GM23248 (cell line): ENCODE data around the gene OR13J1.

Source experiments
- EZH2 ChIP-seq: fragments of 200-600 bp; sonication (generic); IDR thresholded peaks from 2 replicates; pipeline ENCODE4 v1.6.1; 2018; ENCODE audit warnings: antibody characterized with exemption, mild to moderate bottlenecking; ENCODE audit not compliant: insufficient read depth, poor library complexity, severe bottlenecking
- EZH2phosphoT487 ChIP-seq: fragments of 200-600 bp; sonication (generic); IDR thresholded peaks from 2 replicates; pipeline ENCODE4 v1.6.1; 2018; ENCODE audit warnings: antibody characterized with exemption, moderate library complexity, mild to moderate bottlenecking, low read depth; ENCODE audit not compliant: insufficient read depth

DNA sequence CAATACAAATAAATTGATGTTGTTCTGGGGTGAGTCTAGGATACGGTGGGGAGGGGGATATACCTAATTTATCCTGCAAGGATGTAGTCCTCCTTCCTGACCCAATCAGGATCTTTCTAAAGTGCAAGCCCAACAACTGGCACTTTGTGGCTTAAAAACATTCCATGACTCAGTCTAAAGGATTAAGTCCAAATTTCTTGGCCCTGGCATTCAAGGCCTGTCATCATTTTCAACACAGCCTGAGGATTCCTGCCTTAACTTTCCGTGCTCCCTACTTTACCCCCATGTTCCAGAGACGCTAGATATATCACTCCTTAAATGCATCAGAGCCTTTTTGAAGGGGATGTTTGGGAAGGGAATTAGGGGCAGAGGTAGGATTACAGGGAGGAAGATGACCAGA is 42.7 kb downstream of the OR13J1 start:
- TF ChIP-seq EZH2phosphoT487, result no peak
- no peak for TF ChIP-seq EZH2
